ENCODE data around the gene PCARE.

DNA sequence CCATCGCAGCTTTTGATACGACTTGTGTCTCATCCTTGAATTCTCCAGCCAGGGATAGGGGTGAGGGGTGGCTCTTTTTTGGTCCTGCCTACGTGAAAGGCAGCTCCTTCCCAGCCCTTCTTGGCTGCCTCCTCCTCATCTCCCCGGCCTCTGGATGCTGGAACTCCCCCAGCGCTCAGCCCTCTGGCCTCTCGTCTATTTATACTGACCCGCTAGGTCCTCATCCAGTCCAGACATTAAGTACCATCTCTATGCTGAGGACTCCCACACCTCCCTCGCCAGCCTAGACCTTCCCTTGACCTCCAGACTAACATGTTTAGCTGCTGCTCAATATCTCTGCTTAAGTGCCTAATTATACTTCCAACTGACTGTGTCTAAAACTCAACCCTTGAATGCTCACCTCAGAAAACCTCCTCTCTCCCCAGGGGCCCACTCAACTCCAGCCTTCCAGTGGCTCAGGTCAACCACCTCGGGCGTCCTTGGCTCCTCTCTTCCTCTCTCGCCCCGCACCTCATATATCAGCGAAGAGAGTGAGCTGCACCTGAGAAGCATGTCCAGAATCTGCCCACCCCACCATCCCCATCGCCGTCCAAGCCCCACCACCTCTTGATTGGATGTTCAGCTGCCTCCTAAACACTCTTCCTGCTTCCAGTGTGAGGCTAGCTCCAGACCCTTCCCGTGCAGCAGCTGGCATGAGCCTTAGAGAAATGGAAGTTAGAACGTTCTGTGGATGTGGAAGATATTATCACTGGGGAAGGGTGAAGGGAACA is 58.4 kb downstream of the PCARE start:
- TF ChIP-seq, protein P1, sequence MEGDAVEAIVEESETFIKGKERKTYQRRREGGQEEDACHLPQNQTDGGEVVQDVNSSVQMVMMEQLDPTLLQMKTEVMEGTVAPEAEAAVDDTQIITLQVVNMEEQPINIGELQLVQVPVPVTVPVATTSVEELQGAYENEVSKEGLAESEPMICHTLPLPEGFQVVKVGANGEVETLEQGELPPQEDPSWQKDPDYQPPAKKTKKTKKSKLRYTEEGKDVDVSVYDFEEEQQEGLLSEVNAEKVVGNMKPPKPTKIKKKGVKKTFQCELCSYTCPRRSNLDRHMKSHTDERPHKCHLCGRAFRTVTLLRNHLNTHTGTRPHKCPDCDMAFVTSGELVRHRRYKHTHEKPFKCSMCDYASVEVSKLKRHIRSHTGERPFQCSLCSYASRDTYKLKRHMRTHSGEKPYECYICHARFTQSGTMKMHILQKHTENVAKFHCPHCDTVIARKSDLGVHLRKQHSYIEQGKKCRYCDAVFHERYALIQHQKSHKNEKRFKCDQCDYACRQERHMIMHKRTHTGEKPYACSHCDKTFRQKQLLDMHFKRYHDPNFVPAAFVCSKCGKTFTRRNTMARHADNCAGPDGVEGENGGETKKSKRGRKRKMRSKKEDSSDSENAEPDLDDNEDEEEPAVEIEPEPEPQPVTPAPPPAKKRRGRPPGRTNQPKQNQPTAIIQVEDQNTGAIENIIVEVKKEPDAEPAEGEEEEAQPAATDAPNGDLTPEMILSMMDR (IDR thresholded peaks at IDR 0.05; ENCODE audit: insufficient read depth, low read length), result no peak
- no peak for TF ChIP-seq SPI1 (IDR thresholded peaks at IDR 0.05; ENCODE audit: borderline replicate concordance, low read depth)
- TF ChIP-seq, protein P2, sequence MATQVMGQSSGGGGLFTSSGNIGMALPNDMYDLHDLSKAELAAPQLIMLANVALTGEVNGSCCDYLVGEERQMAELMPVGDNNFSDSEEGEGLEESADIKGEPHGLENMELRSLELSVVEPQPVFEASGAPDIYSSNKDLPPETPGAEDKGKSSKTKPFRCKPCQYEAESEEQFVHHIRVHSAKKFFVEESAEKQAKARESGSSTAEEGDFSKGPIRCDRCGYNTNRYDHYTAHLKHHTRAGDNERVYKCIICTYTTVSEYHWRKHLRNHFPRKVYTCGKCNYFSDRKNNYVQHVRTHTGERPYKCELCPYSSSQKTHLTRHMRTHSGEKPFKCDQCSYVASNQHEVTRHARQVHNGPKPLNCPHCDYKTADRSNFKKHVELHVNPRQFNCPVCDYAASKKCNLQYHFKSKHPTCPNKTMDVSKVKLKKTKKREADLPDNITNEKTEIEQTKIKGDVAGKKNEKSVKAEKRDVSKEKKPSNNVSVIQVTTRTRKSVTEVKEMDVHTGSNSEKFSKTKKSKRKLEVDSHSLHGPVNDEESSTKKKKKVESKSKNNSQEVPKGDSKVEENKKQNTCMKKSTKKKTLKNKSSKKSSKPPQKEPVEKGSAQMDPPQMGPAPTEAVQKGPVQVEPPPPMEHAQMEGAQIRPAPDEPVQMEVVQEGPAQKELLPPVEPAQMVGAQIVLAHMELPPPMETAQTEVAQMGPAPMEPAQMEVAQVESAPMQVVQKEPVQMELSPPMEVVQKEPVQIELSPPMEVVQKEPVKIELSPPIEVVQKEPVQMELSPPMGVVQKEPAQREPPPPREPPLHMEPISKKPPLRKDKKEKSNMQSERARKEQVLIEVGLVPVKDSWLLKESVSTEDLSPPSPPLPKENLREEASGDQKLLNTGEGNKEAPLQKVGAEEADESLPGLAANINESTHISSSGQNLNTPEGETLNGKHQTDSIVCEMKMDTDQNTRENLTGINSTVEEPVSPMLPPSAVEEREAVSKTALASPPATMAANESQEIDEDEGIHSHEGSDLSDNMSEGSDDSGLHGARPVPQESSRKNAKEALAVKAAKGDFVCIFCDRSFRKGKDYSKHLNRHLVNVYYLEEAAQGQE (IDR thresholded peaks at IDR 0.05; ENCODE audit: insufficient replicate concordance, low read depth), result no peak
- TF ChIP-seq POLR2AphosphoS5 (IDR thresholded peaks at IDR 0.05; ENCODE audit: low read depth), result no peak

Measured in HL-60 (cell line).